Activated CD4-positive, alpha-beta memory T cell treated with anti-CD3 and anti-CD28 coated beads for 36 hours (primary cell): ENCODE results near the gene GID8. TPM values are rescaled to one million over a fixed set of nuclear protein-coding genes. Genes with fewer than 3 reads are reported as not detected.

Experiments used
- CTCF ChIA-PET: fragments of 350-600 bp; sonication (Branson Sonifier 250); formaldehyde crosslinking; loops from one replicate; lab custom pipeline; 2021; ENCODE audit warnings: antibody characterized with exemption, inconsistent platforms; lab: Charles Lee
- POLR2A ChIA-PET: fragments of 350-600 bp; sonication (Branson Sonifier 250); formaldehyde crosslinking; loops from one replicate; lab custom pipeline; 2021; ENCODE audit warnings: antibody characterized with exemption; lab: Charles Lee
- DNase-seq: peaks from one replicate; pipeline ENCODE4 v3.0.0-alpha.2; 2020
- H3K27ac Mint-ChIP-seq: one replicate; pipeline ENCODE4 v1.8.0; 2021; ENCODE audit warnings: mixed read lengths
- H3K27me3 Mint-ChIP-seq: one replicate; pipeline ENCODE4 v1.8.0; 2021; ENCODE audit warnings: mixed read lengths
- H3K36me3 Mint-ChIP-seq: one replicate; pipeline ENCODE4 v1.8.0; 2021; ENCODE audit warnings: mixed read lengths
- H3K4me1 Mint-ChIP-seq: one replicate; pipeline ENCODE4 v1.8.0; 2021; ENCODE audit warnings: low read depth, mixed read lengths
- H3K4me3 Mint-ChIP-seq: one replicate; pipeline ENCODE4 v1.8.0; 2021; ENCODE audit warnings: mild to moderate bottlenecking, mixed read lengths
- H3K9me3 Mint-ChIP-seq: one replicate; pipeline ENCODE4 v1.8.0; 2021; ENCODE audit warnings: mixed read lengths
- intact Hi-C: fragments of 100-400 bp; cut with micrococcal nuclease; formaldehyde crosslinking; loops from one replicate; pipeline ENCODE4 v1.15.1; 2023
- total RNA-seq, 2 experiments: library from RNA; stranded (reverse); gene quantifications; one replicate each; pipeline ENCODE4 v1.2.3, GENCODE V29; 2021

The GID8 gene
- total RNA-seq, 2 experiments from 2014 or later = 33.9 to 34.8 TPM

DNA sequence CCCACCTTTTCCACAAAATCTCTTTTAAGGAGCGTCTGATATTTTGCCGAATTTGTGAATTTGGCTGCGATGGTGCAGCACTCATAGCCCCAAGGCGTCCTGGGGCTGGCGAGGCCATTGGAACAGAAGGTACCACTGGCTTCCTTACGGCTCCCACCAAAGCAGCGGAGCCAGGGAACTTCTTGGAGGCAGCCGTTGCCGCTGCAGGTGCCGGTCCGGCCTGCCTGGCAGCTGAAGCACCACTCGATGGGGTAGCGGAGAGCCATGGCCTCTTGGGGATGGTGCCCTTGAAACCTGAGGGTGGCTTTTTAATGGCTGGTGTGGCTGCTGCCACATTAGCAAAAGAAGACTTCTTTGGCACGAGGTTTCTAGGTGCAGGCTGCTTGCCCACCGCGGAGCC, 41.4 kb upstream of the GID8 start:
- Mint-ChIP-seq H3K27ac (no peak overlapping the region), H3K9me3 (no peaks in the 10 kb centered on the region), H3K27me3 (no peaks in the 10 kb centered on the region), H3K4me3 (no peak overlapping the region), H3K36me3 (peaks cover 37% of the 10 kb centered on the region), H3K4me1 (peaks cover 37% of the 10 kb centered on the region)
- ChIA-PET CTCF (interaction anchor here (1.3 kb wide), 1 partner anchor 11 kb away, joined by 5 read pairs; no protein-coding TSS in a partner anchor), POLR2A (no interaction called here)
- DNase-seq = no peak
- intact Hi-C loops = loop anchor here (5.0 kb wide), 1 partner anchor 41 kb away; the partner anchor contains the start of gene GID8

DNA sequence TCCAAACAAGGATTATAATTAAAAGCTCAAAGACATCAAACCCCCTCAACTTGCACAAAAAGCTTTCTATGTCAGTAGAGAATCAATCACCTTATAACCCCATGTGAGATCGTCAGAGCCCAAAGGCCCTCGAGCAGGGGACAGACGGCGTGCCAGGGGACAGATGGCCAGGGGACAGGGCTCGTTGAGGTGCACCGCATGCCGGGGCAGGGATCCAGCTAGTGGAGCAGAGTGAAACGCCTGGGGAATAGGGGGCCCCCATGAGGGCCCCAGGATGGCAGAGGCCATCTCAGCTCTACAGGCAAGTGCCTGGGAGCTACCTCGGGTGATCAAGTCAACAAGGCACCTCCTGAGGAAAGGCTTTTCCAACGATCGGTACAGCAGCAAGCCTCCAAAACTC, 40.3 kb upstream of the GID8 start:
- H3K36me3 Mint-ChIP-seq = peaks cover 28% of the 10 kb centered on the region
- DNase-seq = no peak

DNA sequence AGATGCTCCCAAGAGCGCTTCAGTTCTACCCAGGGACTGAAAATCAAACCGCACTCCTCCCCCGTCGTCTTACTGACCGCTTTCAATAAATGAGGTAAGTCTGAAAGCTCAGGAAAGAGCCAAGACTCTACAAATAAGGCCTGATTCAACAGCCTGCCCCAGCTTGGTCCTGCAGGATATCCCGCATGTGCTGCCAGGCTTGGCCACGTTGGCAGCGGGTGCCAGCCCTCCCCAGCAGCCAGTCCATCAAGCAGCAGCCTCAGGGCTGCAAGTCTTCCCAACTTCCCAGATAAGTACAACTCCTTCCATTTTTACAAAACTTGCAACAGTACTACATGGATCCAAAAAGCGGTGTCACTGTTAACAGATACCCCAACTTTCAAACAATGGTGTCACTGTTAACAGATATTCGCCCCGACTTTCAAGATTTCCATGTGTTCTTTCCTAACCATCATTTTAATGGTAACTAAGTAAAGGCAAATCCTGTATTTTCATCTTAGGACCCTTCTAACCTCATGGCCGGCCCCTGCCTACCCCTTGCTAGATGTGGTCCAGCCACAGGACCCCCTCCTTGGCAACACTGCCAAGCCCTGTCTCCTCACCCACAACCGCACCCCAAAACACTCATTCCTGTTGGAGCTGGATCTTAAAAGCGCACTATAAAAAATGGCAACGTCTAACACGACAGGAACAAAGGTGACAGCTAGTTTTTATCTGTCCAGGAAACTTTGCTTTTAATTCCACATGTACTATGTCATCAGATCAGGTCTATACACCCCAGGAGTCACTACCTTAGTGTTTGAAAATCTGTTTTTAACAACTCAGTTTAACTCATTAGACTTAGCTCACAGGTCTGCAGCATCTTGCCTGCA, 39.6 kb upstream of the GID8 start:
- no peak for DNase-seq
- peaks cover 22% of the 10 kb centered on the region for H3K36me3 Mint-ChIP-seq
- H3K27ac Mint-ChIP-seq = peak overlapping the region; percentile 75
- intact Hi-C loops = loop anchor here (5.0 kb wide), 1 partner anchor 39 kb away; the partner anchor contains the start of gene GID8
- peaks cover 36% of the 10 kb centered on the region for H3K4me1 Mint-ChIP-seq
- no peak overlapping the region for H3K4me3 Mint-ChIP-seq
- no peaks in the 10 kb centered on the region for H3K9me3 Mint-ChIP-seq
- CTCF ChIA-PET = interaction anchor here (1.3 to 6.9 kb wide), 6 partner anchors 9 to 39 kb away, joined by 4 to 127 read pairs (median 7); partner anchors contain the start of gene GID8
- no peaks in the 10 kb centered on the region for H3K27me3 Mint-ChIP-seq
- POLR2A ChIA-PET = interaction anchor here (0.7 to 2.7 kb wide), 3 partner anchors 19 to 36 kb away, joined by 4 to 14 read pairs (median 5); no protein-coding TSS in a partner anchor

More for the DNA sequence above, 40.3 kb upstream of the GID8 start:
- Mint-ChIP-seq H3K27me3 (no peaks in the 10 kb centered on the region), H3K27ac (no peak overlapping the region), H3K4me3 (no peak overlapping the region), H3K4me1 (peaks cover 36% of the 10 kb centered on the region), H3K9me3 (no peaks in the 10 kb centered on the region)
- ChIA-PET CTCF (interaction anchor here (1.3 kb wide), 1 partner anchor 10 kb away, joined by 5 read pairs; no protein-coding TSS in a partner anchor), POLR2A (interaction anchor here (0.6 to 2.7 kb wide), 3 partner anchors 19 to 26 kb away, joined by 3 to 14 read pairs (median 4); no protein-coding TSS in a partner anchor)
- intact Hi-C loops = loop anchor here (5.0 kb wide), 1 partner anchor 40 kb away; the partner anchor contains the start of gene GID8

DNA sequence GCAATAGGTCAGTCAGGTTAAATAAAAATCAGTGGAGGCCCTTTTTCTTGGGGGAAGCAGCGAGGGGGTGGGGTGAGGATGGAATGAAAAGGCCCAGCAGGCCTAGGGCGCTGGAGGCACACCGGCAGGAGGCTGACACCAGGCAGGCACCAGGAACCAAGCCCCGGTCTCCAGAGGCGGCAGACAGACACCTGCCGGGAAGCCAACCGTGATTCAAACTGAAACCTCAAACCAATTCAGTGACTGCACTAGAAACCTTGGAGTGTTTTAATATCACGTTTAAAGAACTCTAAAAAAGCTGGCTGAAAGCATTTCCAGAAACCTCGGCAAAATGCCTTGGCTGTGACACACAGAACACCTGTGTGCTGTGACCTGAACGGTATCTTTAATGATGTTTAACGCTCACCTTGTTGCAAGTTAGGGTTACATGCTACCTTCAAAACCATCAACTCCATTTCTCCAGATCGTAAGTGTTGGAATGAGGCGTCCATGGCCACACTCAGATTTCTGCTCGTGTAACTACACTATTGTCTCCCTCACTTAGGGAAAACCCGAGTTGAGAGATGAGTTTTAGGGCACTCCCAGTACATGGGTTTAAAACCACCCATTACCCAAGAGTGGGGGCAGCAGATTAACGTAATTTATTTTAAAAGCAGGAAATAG, 38.8 kb upstream of the GID8 start:
- intact Hi-C loops = loop anchor here (1.0 to 5.0 kb wide), 2 partner anchors 20 to 38 kb away; partner anchors contain the start of gene GID8
- ChIA-PET CTCF (interaction anchor here (0.9 to 6.9 kb wide), 14 partner anchors 8 to 128 kb away, joined by 3 to 127 read pairs (median 4); partner anchors contain the start of genes DIDO1 and GID8), POLR2A (interaction anchor here (0.7 to 2.7 kb wide), 3 partner anchors 18 to 35 kb away, joined by 4 to 14 read pairs (median 5); no protein-coding TSS in a partner anchor)
- Mint-ChIP-seq H3K27ac (peak overlapping the region; percentile 75), H3K4me1 (peaks cover 39% of the 10 kb centered on the region), H3K27me3 (no peaks in the 10 kb centered on the region), H3K4me3 (peak overlapping the region; percentile 54), H3K9me3 (no peaks in the 10 kb centered on the region), H3K36me3 (peaks cover 21% of the 10 kb centered on the region)
- DNase-seq = peak; percentile 75

DNA sequence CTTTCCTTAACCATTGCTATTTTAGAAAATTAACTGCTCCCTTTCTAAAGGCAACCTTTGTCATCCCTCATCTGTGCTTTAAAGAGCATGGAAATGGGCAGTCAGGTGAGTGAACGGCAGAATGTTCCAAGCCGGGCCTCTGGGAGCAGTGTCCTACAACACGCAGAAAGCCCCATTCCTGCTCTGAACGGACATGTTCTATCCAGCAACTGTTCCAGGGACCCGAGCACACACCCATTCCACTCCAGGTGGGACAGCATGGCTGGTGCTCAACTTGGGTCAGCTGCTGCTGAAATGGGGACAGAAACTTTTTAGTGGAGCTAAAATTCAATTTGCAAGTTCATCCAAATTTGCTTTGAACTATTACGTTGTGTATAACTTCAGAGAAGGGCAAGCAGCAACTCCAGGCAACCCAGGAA, 38.3 kb upstream of the GID8 start:
- Mint-ChIP-seq H3K9me3 (no peaks in the 10 kb centered on the region), H3K36me3 (peaks cover 21% of the 10 kb centered on the region), H3K4me3 (no peak overlapping the region), H3K27ac (peak overlapping the region; percentile 75), H3K4me1 (peaks cover 41% of the 10 kb centered on the region), H3K27me3 (no peaks in the 10 kb centered on the region)
- ChIA-PET CTCF (interaction anchor here (0.9 to 6.9 kb wide), 14 partner anchors 8 to 128 kb away, joined by 3 to 127 read pairs (median 4); partner anchors contain the start of genes DIDO1 and GID8), POLR2A (interaction anchor here (1.7 to 2.7 kb wide), 2 partner anchors 17 to 28 kb away, joined by 5 to 14 read pairs; no protein-coding TSS in a partner anchor)
- DNase-seq = no peak
- intact Hi-C loops = loop anchor here (1.0 to 5.0 kb wide), 3 partner anchors 20 to 109 kb away; partner anchors contain the start of gene GID8

DNA sequence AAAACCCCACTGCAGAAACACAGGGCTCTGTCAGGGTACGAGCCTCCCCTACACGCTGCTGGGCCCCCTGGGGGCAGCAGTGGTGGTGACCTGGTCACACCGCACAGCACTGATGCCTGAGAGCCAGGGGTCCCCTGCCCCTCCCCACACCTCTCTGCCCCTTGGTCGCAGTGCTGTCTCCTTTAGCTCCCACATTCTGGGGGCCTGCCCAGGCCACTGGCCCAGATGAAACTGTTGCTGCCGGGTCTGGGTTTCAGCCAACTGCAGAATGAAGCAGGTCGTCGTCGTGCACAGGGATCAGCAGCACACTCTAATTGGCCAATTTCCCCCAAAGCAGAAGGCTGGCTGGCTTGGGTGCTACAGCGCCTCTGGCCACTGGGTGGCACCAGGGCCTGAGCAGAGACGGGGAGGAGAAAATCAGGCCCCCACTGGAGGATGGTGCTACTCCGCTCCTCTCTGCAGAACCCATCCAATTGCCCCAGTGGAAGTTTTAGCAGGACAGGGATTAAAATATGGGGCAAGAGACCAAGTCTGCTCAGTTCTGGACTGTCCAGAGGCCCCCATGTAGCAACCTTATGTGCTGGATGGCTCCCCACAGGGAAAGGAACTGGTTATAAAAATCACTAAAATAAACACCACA, 37.8 kb upstream of the GID8 start:
- peak; percentile 83 for DNase-seq
- H3K36me3 Mint-ChIP-seq = peaks cover 21% of the 10 kb centered on the region
- H3K27me3 Mint-ChIP-seq = no peaks in the 10 kb centered on the region
- peaks cover 41% of the 10 kb centered on the region for H3K4me1 Mint-ChIP-seq
- H3K27ac Mint-ChIP-seq = peak overlapping the region; percentile 81
- POLR2A ChIA-PET = interaction anchor here (1.7 to 2.7 kb wide), 2 partner anchors 17 to 27 kb away, joined by 5 to 14 read pairs; no protein-coding TSS in a partner anchor
- peak overlapping the region; percentile 45 for H3K4me3 Mint-ChIP-seq
- no peaks in the 10 kb centered on the region for H3K9me3 Mint-ChIP-seq
- CTCF ChIA-PET = interaction anchor here (0.6 to 6.9 kb wide), 17 partner anchors 7 to 532 kb away, joined by 3 to 127 read pairs (median 4); partner anchors contain the start of genes DIDO1 and GID8
- intact Hi-C loops = loop anchor here (2.0 kb wide), 1 partner anchor 109 kb away; no protein-coding TSS in a partner anchor

GRCh38 chr20:62900692-62901584, 37.0 kb upstream of the GID8 start:
- Mint-ChIP-seq H3K9me3 (no peaks in the 10 kb centered on the region), H3K36me3 (peaks cover 23% of the 10 kb centered on the region), H3K4me3 (no peak overlapping the region), H3K4me1 (peaks cover 41% of the 10 kb centered on the region), H3K27me3 (no peaks in the 10 kb centered on the region), H3K27ac (peak overlapping the region; percentile 81)
- ChIA-PET POLR2A (no interaction called here), CTCF (interaction anchor here (0.6 to 6.9 kb wide), 11 partner anchors 10 to 532 kb away, joined by 3 to 127 read pairs (median 3); no protein-coding TSS in a partner anchor)
- DNase-seq = peak; percentile 22
- intact Hi-C loops = loop anchor here (2.0 kb wide), 1 partner anchor 108 kb away; no protein-coding TSS in a partner anchor

DNA sequence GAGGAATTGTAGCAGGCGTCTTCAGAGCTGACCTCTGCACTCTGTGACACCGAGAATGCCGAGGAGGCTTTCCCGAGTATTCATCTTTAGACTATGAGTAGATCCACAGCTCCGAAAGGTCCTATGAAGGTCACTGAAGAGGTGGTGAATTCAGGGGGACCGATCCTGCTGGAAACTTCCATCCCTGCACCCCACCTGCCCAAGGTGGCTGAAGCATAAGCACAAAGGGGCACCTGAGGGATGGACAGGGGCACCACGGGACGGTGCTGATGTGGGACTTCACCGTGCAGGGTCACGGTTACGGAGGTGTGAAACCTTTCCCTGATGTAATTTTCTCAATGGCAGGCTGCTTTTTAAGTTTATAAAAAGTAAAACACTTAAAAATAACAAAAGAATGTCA, 36.1 kb upstream of the GID8 start:
- Mint-ChIP-seq H3K27ac (peak overlapping the region; percentile 18), H3K4me3 (no peak overlapping the region), H3K36me3 (peaks cover 32% of the 10 kb centered on the region), H3K9me3 (no peaks in the 10 kb centered on the region), H3K27me3 (no peaks in the 10 kb centered on the region), H3K4me1 (peaks cover 41% of the 10 kb centered on the region)
- no peak for DNase-seq
- intact Hi-C loops = loop anchor here (2.0 kb wide), 1 partner anchor 107 kb away; no protein-coding TSS in a partner anchor
- ChIA-PET POLR2A (no interaction called here), CTCF (interaction anchor here (0.7 to 6.9 kb wide), 10 partner anchors 11 to 1161 kb away, joined by 3 to 127 read pairs (median 4); no protein-coding TSS in a partner anchor)

GRCh38 chr20:62902926-62903615, 34.9 kb upstream of the GID8 start:
- intact Hi-C loops = no loop called here
- H3K9me3 Mint-ChIP-seq = no peaks in the 10 kb centered on the region

More at GRCh38 chr20:62902926-62903615, 34.9 kb upstream of the GID8 start:
- ChIA-PET POLR2A (interaction anchor here (1.2 to 1.4 kb wide), 2 partner anchors 31 to 34 kb away, joined by 3 to 5 read pairs; no protein-coding TSS in a partner anchor), CTCF (interaction anchor here (0.9 to 6.9 kb wide), 7 partner anchors 12 to 106 kb away, joined by 3 to 127 read pairs (median 8); partner anchors contain the start of gene DIDO1)
- peak; percentile 31 for DNase-seq
- Mint-ChIP-seq H3K27me3 (no peaks in the 10 kb centered on the region), H3K4me3 (no peak overlapping the region), H3K36me3 (peaks cover 41% of the 10 kb centered on the region), H3K4me1 (peaks cover 45% of the 10 kb centered on the region), H3K27ac (peak overlapping the region; percentile 8)
